ENCODE measurements around the gene WIPF1. TPM values are rescaled to one million over a fixed set of nuclear protein-coding genes. Genes with fewer than 3 reads are reported as not detected.

The WIPF1 gene
- total RNA-seq, 1 donor from 2014 or later: 15.0 TPM

GRCh38 chr2:174573621-174574081 is 24.0 kb downstream of the WIPF1 start:
- H3K36me3 ChIP-seq: peaks cover 34% of the 10 kb centered on the region

GRCh38 chr2:174572556-174572955 is 25.0 kb downstream of the WIPF1 start:
- Histone ChIP-seq H3K27ac (replicated peaks) (no peak overlapping the region), H3K27me3 (ENCODE audit: low read depth) (no peaks in the 10 kb centered on the region), H3K4me3 (no peak overlapping the region), H3K36me3 (peaks cover 40% of the 10 kb centered on the region), H3K4me1 (peaks cover 14% of the 10 kb centered on the region), H3K9me3 (replicated peaks) (no peaks in the 10 kb centered on the region)
- no peak for DNase-seq
- TF ChIP-seq, protein P1, sequence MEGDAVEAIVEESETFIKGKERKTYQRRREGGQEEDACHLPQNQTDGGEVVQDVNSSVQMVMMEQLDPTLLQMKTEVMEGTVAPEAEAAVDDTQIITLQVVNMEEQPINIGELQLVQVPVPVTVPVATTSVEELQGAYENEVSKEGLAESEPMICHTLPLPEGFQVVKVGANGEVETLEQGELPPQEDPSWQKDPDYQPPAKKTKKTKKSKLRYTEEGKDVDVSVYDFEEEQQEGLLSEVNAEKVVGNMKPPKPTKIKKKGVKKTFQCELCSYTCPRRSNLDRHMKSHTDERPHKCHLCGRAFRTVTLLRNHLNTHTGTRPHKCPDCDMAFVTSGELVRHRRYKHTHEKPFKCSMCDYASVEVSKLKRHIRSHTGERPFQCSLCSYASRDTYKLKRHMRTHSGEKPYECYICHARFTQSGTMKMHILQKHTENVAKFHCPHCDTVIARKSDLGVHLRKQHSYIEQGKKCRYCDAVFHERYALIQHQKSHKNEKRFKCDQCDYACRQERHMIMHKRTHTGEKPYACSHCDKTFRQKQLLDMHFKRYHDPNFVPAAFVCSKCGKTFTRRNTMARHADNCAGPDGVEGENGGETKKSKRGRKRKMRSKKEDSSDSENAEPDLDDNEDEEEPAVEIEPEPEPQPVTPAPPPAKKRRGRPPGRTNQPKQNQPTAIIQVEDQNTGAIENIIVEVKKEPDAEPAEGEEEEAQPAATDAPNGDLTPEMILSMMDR (IDR thresholded peaks at IDR 0.05; ENCODE audit: borderline replicate concordance): no peak
- intact Hi-C loops (cut with micrococcal nuclease): no loop called here

More at GRCh38 chr2:174573621-174574081, 24.0 kb downstream of the WIPF1 start:
- TF ChIP-seq, protein P1 (IDR thresholded peaks at IDR 0.05; ENCODE audit: borderline replicate concordance): no peak
- DNase-seq: peak; percentile 27
- Histone ChIP-seq H3K9me3 (replicated peaks) (no peaks in the 10 kb centered on the region), H3K27ac (replicated peaks) (peak overlapping the region; percentile 23), H3K27me3 (ENCODE audit: low read depth) (no peaks in the 10 kb centered on the region), H3K4me1 (peaks cover 14% of the 10 kb centered on the region), H3K4me3 (no peak overlapping the region)
- intact Hi-C loops (cut with micrococcal nuclease): no loop called here

DNA sequence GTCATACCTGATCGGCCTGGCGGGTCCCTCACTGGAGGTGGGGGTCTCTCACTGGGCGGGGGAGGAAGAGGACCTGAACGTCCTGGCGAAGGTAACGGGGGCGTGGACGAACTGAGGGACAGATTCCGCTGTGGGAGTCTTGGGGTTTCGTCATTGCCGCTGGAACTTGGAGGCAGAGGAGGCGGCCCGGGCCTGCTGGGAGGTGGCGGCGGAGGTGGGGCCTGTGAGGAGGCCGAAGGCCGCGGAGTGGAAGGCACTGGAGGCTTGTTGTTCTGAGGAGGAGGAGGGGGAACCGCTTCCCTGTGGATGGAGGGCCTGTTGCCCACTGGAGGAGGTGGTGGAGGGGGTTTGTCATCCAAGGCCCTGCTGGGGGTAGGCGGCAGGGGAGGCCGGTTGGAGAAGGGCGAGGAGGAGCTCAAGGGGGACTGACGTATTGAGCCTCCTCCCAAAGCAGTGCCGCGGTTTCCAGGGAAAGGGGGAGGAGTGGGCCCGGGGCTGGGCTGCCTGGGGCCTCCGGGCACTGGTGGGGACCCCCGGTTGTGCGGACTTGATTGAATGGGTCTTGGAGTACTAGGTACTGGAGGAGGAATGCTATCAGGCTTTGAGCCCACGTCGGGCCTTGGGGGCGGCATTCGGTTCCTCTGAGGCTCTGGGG is 25.8 kb downstream of the WIPF1 start:
- Histone ChIP-seq H3K4me3 (no peak overlapping the region), H3K27ac (replicated peaks) (no peak overlapping the region), H3K27me3 (ENCODE audit: low read depth) (no peaks in the 10 kb centered on the region), H3K9me3 (replicated peaks) (no peaks in the 10 kb centered on the region), H3K36me3 (peaks cover 40% of the 10 kb centered on the region), H3K4me1 (peaks cover 14% of the 10 kb centered on the region)
- intact Hi-C loops (cut with micrococcal nuclease): no loop called here
- TF ChIP-seq, protein P1 (IDR thresholded peaks at IDR 0.05; ENCODE audit: borderline replicate concordance): no peak
- no peak for DNase-seq

DNA sequence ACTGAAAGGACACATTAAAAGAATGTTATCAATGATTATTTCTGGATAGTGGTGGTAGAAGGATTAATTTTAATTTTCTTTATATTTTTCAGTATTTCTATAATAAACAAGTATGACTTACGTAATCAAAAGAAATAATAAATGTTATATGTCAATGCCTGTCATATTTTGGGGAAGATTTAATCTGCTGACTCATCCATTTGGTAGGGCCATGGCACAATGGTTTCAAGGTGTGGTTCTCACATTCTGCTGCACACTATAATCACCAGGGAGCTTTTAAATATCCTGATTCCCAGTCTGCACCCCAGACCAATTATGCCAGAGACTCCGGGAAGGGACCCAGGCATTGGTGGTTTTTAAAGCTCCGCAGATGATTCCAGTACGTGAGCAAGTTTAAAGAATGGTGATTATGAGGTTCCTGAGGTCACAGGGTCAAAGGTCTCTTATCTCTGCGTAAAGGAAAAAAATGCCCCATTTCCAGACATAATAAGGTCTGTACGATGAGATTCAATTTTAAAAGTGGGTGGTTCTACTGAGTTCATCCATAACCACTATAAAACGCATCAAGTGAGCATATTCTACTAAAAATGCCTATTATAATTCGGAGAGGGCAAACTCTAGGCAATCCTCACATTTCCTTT is 27.2 kb downstream of the WIPF1 start:
- DNase-seq: no peak
- no peak overlapping the region for H3K4me3 ChIP-seq
- H3K36me3 ChIP-seq: peaks cover 51% of the 10 kb centered on the region
- peaks cover 14% of the 10 kb centered on the region for H3K4me1 ChIP-seq
- intact Hi-C loops (cut with micrococcal nuclease): no loop called here
- no peaks in the 10 kb centered on the region for H3K9me3 ChIP-seq (replicated peaks)
- no peaks in the 10 kb centered on the region for H3K27me3 ChIP-seq (ENCODE audit: low read depth)
- H3K27ac ChIP-seq (replicated peaks): no peak overlapping the region
- TF ChIP-seq, protein P1 (IDR thresholded peaks at IDR 0.05; ENCODE audit: borderline replicate concordance): no peak

GRCh38 chr2:174569678-174570077 is 27.9 kb downstream of the WIPF1 start:
- DNase-seq: no peak
- Histone ChIP-seq H3K27me3 (ENCODE audit: low read depth) (no peaks in the 10 kb centered on the region), H3K4me1 (peaks cover 14% of the 10 kb centered on the region), H3K27ac (replicated peaks) (no peak overlapping the region), H3K36me3 (peaks cover 55% of the 10 kb centered on the region), H3K4me3 (no peak overlapping the region), H3K9me3 (replicated peaks) (no peaks in the 10 kb centered on the region)
- TF ChIP-seq, protein P1 (IDR thresholded peaks at IDR 0.05; ENCODE audit: borderline replicate concordance): no peak
- intact Hi-C loops (cut with micrococcal nuclease): no loop called here

All from left ventricle myocardium inferior (tissue), 1 donor.